HG02763 (cell line): ENCODE measurements around the gene TRIM61.
"Not testable (repeated sequence)": the region's sequence is repeated elsewhere in the genome, so short reads cannot be mapped to it uniquely, and the experiment has no call there.

Experiments
- ATAC-seq: cut with Tn5 transposase; IDR thresholded peaks from one replicate; pipeline ENCODE4 v1.9.1; 2021; ENCODE audit warnings: mild to moderate bottlenecking, moderate library complexity; ENCODE audit not compliant: unreplicated experiment

The TRIM61 gene

GRCh38 chr4:164977243-164978164 lies at the start of gene TRIM61:
TSS of gene TRIM61 (minus strand) at chr4:164977657. CDS start at chr4:164970002, 7,655 bp downstream.
- ATAC-seq: peak; percentile 99

- not testable (repeated sequence) for ATAC-seq
Observed at GRCh38 chr4:165025782-165026181, 48.3 kb upstream of the TRIM61 start.

- ATAC-seq: not testable (repeated sequence)
Observed at GRCh38 chr4:165019995-165020394, 42.5 kb upstream of the TRIM61 start.

GRCh38 chr4:165016971-165017370 lies 39.5 kb upstream of the TRIM61 start:
- ATAC-seq: no peak

- no peak for ATAC-seq
Observed at GRCh38 chr4:165013691-165014090, 36.2 kb upstream of the TRIM61 start.

- ATAC-seq: no peak
Observed at GRCh38 chr4:165011403-165011802, 33.9 kb upstream of the TRIM61 start.

GRCh38 chr4:165010991-165011390 lies 33.5 kb upstream of the TRIM61 start:
- ATAC-seq: no peak

GRCh38 chr4:165010487-165010886 lies 33.0 kb upstream of the TRIM61 start:
- ATAC-seq: no peak

- ATAC-seq: no peak
Observed at GRCh38 chr4:165009493-165010227, 32.2 kb upstream of the TRIM61 start.

GRCh38 chr4:165006886-165007285 lies 29.4 kb upstream of the TRIM61 start:
- ATAC-seq: no peak

- no peak for ATAC-seq
Observed at GRCh38 chr4:165006456-165006855, 29.0 kb upstream of the TRIM61 start.

- no peak for ATAC-seq
Observed at GRCh38 chr4:165005352-165005925, 28.0 kb upstream of the TRIM61 start.

- not testable (repeated sequence) for ATAC-seq
Observed at GRCh38 chr4:165001957-165002356, 24.5 kb upstream of the TRIM61 start.

- ATAC-seq: not testable (repeated sequence)
Observed at GRCh38 chr4:164998526-164999080, 21.1 kb upstream of the TRIM61 start.

GRCh38 chr4:164997941-164998340 lies 20.5 kb upstream of the TRIM61 start:
- ATAC-seq: no peak

GRCh38 chr4:164997324-164997723 lies 19.9 kb upstream of the TRIM61 start:
- no peak for ATAC-seq

GRCh38 chr4:164996123-164996522 lies 18.7 kb upstream of the TRIM61 start:
- not testable (repeated sequence) for ATAC-seq

- not testable (repeated sequence) for ATAC-seq
Observed at GRCh38 chr4:164990786-164991185, 13.3 kb upstream of the TRIM61 start.

GRCh38 chr4:164989471-164989870 lies 12.0 kb upstream of the TRIM61 start:
- no peak for ATAC-seq

GRCh38 chr4:164971929-164972328 lies 5.5 kb downstream of the TRIM61 start:
- ATAC-seq: not testable (repeated sequence)

GRCh38 chr4:164959896-164960295 lies 17.6 kb downstream of the TRIM61 start:
- ATAC-seq: no peak
